Activated T-cell treated with anti-CD3 and anti-CD28 coated beads, Interleukin-2, amount 50 U/mL, for 48 hours (primary cell): ENCODE data around the gene QSOX1.

Experiments
- DNase-seq, 2 experiments: peaks; one replicate each; pipeline ENCODE4 v3.0.0-alpha.2; 2020

The QSOX1 gene

GRCh38 chr1:180170546-180171151 lies 16.0 kb downstream of the QSOX1 start:
- DNase-seq = no peak

GRCh38 chr1:180171691-180172090 lies 17.0 kb downstream of the QSOX1 start:
- no peak for DNase-seq

DNA sequence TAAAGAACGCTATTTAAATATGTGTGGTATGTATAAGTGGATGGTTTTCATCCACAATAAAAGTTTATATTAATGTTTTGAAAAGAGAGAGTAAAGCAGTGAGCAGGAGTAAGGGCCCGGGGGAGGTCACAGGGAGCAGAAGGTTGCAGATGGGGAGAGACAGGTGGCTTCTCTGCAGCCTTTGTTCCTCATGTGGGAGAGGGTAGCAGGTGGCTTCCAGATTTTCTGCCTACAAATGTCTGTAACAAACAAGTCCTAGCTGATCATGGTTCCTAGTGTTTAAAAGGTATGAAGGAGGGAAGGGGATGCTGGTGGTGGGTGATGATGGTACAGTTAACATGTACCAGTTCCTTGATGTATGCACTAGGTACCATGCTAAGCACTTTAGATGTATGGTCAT lies 18.8 kb downstream of the QSOX1 start:
- no peak for DNase-seq

GRCh38 chr1:180173952-180174351 lies 19.3 kb downstream of the QSOX1 start:
- no peak for DNase-seq

DNA sequence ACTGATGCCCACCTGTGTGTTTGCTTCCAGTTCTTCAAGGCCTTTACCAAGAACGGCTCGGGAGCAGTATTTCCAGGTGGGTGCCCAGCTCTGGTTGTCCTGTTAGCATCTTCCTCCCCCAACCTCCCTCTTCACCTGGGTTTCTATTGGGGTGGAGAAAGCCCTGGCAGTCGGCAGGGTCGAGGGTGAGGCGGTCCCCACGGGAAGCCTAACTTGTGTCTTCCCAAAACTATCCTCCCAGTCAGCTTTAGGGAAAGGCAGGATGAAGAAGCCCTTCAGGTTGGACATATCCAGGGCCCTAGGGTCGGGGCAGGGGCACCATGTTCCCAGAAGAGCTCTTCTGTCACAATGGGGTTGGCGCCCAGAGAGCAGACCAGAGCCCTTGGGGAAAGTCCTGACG lies 20.6 kb downstream of the QSOX1 start:
- no peak for DNase-seq

DNA sequence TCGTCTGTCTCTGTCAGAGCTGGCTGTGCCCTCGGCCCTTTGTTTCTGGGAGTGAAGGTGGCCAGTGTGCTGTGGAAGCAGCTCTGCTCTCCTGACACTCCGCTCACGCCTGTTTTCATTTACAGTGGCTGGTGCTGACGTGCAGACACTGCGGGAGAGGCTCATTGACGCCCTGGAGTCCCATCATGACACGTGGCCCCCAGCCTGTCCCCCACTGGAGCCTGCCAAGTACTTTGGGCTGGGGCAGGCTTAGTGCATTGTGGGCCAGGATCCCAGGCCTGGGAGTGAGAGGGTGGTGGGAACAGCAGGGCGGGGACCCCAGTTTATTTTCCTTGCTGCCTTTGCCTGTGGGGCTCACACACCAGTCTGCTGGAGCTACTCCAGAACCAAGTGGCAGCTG lies 21.1 kb downstream of the QSOX1 start:
- no peak for DNase-seq

DNA sequence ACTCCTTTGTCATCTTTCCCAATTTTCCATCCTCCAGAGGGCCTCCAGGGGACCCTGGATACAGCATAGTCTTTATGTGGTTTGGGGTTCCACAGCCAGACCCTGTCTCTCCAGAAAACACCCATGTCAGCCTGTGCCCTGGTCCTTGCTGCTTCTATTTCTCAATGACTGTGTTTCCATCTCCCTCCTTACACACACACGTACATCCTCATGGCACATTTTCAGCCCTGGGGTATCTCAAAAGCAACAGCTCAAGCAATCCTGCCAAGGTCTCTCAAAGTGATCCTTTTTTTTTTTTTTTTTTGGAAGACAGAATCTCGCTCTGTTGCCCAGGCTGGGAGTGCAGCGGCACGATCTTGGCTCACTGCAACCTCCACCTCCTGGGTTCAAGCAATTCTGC lies 22.3 kb downstream of the QSOX1 start:
- DNase-seq = no peak

GRCh38 chr1:180177931-180178330 lies 23.3 kb downstream of the QSOX1 start:
- DNase-seq = no peak

DNA sequence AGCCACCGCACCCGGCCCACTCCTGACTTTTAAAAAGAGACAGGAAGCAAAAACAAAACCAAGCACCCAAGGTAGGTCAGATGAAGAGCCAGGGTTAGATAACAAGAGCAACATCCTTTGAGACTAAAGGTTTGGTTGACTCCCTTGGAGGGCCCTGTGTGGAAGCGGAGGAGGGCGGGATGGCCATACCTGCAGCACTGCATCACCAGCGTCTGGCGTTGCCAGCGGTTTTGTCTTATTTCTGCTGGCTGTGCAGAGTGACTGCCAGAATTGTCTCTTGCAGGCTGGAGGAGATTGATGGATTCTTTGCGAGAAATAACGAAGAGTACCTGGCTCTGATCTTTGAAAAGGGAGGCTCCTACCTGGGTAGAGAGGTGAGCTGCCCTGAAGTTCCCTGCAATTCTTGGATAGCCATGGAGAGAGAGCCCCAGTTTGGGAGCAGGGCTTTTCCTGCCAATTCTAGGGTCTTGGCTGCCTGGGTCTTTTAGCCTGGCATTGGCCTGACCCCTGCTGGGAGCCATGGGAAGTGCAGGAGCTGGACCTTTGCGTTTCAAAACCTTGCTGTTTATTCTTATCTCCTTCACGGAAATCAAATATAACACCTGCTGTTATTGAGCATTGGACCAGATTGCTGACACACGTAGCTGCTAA lies 24.0 kb downstream of the QSOX1 start:
- peak; percentile 80 for DNase-seq

- no peak for DNase-seq
These were observed 24.7 kb downstream of the QSOX1 start for GRCh38 chr1:180179162-180179957.

- peak; percentile 40 for DNase-seq
These were observed 26.4 kb downstream of the QSOX1 start for GRCh38 chr1:180181048-180181447.

DNA sequence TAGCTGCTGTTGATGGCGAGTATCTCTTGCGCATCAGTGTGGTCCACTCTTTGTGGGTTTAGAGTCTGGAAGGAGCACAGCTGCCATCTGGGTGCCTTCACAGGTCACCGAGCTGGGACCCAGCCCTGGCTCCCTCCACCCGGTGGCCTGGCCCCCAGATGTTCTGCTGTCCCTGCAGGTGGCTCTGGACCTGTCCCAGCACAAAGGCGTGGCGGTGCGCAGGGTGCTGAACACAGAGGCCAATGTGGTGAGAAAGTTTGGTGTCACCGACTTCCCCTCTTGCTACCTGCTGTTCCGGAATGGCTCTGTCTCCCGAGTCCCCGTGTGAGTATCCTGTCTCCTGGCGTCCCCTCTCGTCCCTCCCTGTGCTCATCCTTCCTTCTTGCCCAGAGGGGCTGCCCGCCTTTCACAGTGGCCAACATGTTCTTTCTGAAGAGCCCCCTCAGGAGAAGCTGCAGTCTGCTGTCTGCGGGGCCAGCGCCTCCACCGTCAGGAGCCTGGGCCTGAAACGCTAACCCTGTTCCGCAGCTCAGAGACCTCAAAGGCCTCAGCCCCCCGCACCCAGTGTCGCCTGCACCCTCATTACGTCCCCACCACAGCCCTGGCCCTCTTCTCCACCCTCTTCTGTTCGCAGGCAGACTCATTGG lies 27.4 kb downstream of the QSOX1 start:
- no peak for DNase-seq

GRCh38 chr1:180182643-180183311 lies 28.1 kb downstream of the QSOX1 start:
- no peak for DNase-seq

GRCh38 chr1:180183426-180183825 lies 28.8 kb downstream of the QSOX1 start:
- DNase-seq = no peak

- no peak for DNase-seq
These were observed 29.4 kb downstream of the QSOX1 start for GRCh38 chr1:180184041-180184440.

GRCh38 chr1:180185281-180185680 lies 30.6 kb downstream of the QSOX1 start:
- no peak for DNase-seq

DNA sequence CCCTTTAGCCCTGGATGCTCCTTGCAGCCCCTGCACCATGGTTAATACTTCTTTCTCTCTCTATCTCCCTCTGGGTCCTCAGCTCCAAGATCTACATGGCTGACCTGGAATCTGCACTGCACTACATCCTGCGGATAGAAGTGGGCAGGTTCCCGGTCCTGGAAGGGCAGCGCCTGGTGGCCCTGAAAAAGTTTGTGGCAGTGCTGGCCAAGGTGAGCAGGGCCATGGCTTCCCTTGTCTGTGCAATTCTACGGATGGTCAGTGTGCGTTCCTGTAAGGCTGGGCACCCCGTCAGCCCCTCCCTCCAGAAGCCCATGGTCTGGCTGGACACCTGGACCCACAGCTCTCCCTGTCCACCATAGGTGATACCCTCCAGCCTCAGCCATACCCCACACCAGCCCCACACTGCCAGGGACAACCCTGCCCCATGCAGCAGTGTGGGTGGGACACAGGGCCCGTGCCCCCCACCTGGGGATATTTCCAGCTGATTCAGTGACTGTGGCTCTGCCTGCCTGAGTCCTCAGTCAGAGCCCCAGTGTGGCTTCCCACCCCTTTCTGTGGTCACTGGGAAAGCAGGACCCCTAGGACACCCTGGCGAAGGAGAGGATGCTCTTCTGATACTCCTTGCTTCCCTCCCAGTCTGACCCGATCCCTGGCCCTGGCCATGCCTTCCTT lies 31.4 kb downstream of the QSOX1 start:
- no peak for DNase-seq

DNA sequence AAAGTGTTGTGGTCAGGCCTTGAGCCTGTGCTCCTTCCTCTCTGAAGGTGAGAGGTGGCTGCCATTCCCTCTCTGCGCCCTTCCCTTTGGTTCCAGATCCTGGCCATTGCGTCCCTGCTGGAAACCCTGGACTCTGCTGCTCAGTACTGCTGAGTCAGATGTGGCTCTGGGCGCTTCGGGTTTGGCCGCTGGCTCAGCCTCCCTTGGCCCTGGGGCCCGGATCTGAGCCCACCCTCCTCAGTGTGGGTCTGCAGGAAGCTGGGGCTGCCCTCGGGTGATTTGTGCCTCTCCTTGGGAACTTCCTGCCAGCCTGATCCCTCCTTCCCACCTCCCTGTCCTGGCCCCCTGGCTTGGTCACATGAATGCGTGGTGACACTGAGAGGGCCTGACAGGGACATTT lies 32.2 kb downstream of the QSOX1 start:
- no peak for DNase-seq

DNA sequence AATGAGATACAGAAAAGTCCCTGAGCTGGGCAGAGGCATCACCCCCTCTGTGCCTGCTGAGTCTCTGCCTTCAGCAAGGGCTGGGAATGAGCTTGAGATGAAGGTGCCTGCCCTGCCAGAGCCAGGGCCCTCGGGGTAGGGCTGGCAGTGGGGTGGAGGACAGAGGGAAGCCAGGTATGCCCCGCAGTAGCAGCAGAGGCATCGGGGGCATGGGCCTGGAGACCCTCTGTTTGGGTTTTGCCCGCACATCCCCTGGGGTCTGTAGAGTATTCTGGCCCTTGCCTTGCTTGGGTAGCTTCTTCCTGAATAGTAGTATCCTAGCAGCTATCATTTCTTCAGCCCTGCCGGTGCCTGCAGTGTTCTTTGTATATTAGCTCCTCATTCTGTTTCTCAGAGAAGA lies 33.0 kb downstream of the QSOX1 start:
- DNase-seq = no peak

DNA sequence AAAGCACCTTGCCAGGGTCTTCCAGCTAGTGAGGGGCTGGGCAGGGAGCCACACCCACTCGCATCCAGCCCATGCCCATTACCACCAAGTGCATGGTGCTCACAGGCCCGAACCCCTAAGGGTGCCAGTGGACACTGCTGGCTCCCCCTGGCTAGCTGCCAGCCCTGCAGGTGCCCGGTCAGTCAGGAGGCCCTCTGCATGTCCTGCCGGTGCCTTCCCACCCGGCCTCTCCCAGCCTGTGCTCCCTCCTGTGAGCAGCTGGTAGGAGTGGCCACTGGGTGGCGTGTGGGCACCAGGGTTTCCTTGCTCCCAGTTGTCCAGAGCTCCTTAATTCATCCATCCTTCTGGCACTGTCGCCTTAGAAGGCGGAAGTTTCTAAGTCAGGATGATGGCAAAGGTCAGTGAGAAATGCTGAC lies 33.4 kb downstream of the QSOX1 start:
- peak in 1 of 2 experiments; percentile 29 for DNase-seq

DNA sequence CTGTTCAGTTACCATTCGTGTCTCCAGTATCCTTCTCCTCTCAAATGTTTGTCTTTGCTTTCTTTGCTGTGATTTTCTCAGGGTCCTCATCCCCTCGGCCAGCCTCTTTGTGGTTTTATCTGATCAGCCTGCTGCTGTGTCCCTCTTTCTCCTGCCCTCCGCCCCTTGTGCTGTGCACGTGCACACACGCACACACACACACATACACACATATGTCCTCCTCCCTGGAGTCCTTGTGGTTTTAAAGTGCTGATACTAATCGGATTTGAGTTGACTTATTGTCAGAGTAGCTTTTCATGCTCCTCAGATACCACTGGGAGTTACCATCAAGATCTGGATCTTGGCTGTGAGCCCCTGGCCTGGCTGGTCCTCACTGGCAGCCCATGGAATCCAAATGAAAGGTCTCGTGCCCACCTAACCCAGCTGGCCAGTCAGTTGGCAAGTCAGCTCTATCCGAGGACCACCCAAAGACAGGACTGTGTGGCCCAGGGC lies 34.1 kb downstream of the QSOX1 start:
- DNase-seq = no peak

GRCh38 chr1:180190091-180190490 lies 35.4 kb downstream of the QSOX1 start:
- DNase-seq = no peak
